ENCODE results near the gene BMP2.

DNA sequence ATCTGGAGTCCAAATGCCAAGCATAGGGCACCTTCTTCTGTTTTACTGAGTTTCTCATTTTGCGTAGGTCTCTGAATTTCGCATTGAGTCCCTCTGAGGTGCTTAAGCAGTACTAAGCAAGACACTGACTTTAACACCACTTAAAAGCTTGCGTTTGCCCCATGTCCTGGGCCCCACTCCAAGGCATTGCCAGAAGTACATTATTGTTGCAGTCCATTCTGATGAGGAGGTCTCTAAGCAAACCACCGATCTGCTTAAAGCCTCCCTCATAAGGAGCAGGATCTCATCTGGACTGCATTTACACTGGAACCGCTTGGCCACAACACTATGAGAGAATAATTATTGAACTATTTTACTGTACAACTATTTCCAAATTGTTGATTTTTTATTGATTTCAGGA is 16.3 kb downstream of the BMP2 start:
- TF ChIP-seq, protein P1, sequence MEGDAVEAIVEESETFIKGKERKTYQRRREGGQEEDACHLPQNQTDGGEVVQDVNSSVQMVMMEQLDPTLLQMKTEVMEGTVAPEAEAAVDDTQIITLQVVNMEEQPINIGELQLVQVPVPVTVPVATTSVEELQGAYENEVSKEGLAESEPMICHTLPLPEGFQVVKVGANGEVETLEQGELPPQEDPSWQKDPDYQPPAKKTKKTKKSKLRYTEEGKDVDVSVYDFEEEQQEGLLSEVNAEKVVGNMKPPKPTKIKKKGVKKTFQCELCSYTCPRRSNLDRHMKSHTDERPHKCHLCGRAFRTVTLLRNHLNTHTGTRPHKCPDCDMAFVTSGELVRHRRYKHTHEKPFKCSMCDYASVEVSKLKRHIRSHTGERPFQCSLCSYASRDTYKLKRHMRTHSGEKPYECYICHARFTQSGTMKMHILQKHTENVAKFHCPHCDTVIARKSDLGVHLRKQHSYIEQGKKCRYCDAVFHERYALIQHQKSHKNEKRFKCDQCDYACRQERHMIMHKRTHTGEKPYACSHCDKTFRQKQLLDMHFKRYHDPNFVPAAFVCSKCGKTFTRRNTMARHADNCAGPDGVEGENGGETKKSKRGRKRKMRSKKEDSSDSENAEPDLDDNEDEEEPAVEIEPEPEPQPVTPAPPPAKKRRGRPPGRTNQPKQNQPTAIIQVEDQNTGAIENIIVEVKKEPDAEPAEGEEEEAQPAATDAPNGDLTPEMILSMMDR (conservative IDR thresholded peaks at IDR 0.05; ENCODE audit: low read length): no peak
- no peak for TF ChIP-seq EZH2phosphoT487 (IDR thresholded peaks at IDR 0.05; ENCODE audit: borderline replicate concordance)

Data from Loucy (cell line).